K562 (cell line): ENCODE data around the gene TOR1A. TPM values are rescaled to one million over a fixed set of nuclear protein-coding genes. Genes with fewer than 3 reads are reported as not detected.
A peak's percentile ranks its signal among the peaks of the same experiment; 100 is the strongest.

Source experiments
- DPF2 ChIP-seq: fragments of 450-650 bp; IDR thresholded peaks from 2 replicates; pipeline ENCODE4 v1.6.1; 2016
- EGR1 ChIP-seq: fragments of 450-650 bp; conservative IDR thresholded peaks from 2 replicates; pipeline ENCODE4 v1.6.1; 2017; ENCODE audit warnings: mild to moderate bottlenecking
- EP400 ChIP-seq: fragments of 450-650 bp; IDR thresholded peaks from 2 replicates; pipeline ENCODE4 v1.6.1; 2017; ENCODE audit warnings: antibody characterized with exemption, mild to moderate bottlenecking, moderate library complexity
- FOXA3 ChIP-seq, 2 experiments: fragments of 450-650 bp in 1 of 2; sonication (generic) in 1 of 2; formaldehyde crosslinking; IDR thresholded peaks in 1 of 2; conservative IDR thresholded peaks in 1 of 2; 2 replicates each; pipeline versions ENCODE4 v1.4.0 to v1.8.0; 2020 to 2022; ENCODE audit warnings: mild to moderate bottlenecking in 2 of 2, missing genetic modification reagents in 1 of 2
- FOXK1 ChIP-seq: sonication (generic); formaldehyde crosslinking; IDR thresholded peaks from 2 replicates; pipeline ENCODE4 v1.8.0; 2022; ENCODE audit warnings: missing genetic modification reagents, mild to moderate bottlenecking, borderline replicate concordance
- GABPA ChIP-seq: fragments of 200-800 bp; sonication (Bioruptor generic); conservative IDR thresholded peaks from 2 replicates; pipeline ENCODE4 v1.6.1; 2016; ENCODE audit warnings: low read depth, missing genetic modification characterization, missing compliant biosample characterization
- KLF10 ChIP-seq: fragments of 250-450 bp; sonication (Bioruptor Pico); IDR thresholded peaks from 2 replicates; pipeline ENCODE4 v1.6.1; 2021; ENCODE audit warnings: matching md5 sums
- L3MBTL2 ChIP-seq: fragments of 450-650 bp; IDR thresholded peaks from 2 replicates; pipeline ENCODE4 v1.6.1; 2016; ENCODE audit warnings: mild to moderate bottlenecking, moderate library complexity
- MCM2 ChIP-seq: fragments of 450-650 bp; IDR thresholded peaks from 2 replicates; pipeline ENCODE4 v1.6.1; 2017; ENCODE audit warnings: low read depth, mild to moderate bottlenecking
- MCM3 ChIP-seq: fragments of 450-650 bp; IDR thresholded peaks from 2 replicates; pipeline ENCODE4 v1.6.1; 2016
- MXI1 ChIP-seq: IDR thresholded peaks from 2 replicates; pipeline ENCODE4 v1.6.1; 2011; ENCODE audit warnings: low read depth, mild to moderate bottlenecking, improper control_type of control experiment, low read length
- NRF1 ChIP-seq, 2 experiments: fragments of 450-650 bp; IDR thresholded peaks in 1 of 2; conservative IDR thresholded peaks in 1 of 2; 2 replicates each; pipeline ENCODE4 v1.6.1; 2014; ENCODE audit warnings: mild to moderate bottlenecking in 2 of 2
- PML ChIP-seq: IDR thresholded peaks from 2 replicates; pipeline ENCODE4 v1.6.1; 2012; ENCODE audit warnings: low read length, inconsistent platforms
- POLR2B ChIP-seq: fragments of 450-650 bp; IDR thresholded peaks from 2 replicates; pipeline ENCODE4 v1.6.1; 2018; ENCODE audit warnings: low read depth; ENCODE audit not compliant: partially characterized antibody
- PURB ChIP-seq: sonication (generic); formaldehyde crosslinking; IDR thresholded peaks from 2 replicates; pipeline ENCODE4 v1.9.0; 2021; ENCODE audit warnings: low read depth, mild to moderate bottlenecking, missing genetic modification reagents
- SAP30 ChIP-seq: fragments of 200-600 bp; sonication (generic); IDR thresholded peaks from 2 replicates; pipeline ENCODE4 v1.6.1; 2012; ENCODE audit warnings: borderline replicate concordance, low read depth, mild to moderate bottlenecking, moderate library complexity, low read length, control low read depth, inconsistent platforms; ENCODE audit not compliant: insufficient read depth, poor library complexity, severe bottlenecking
- SIRT6 ChIP-seq: IDR thresholded peaks from one replicate; pipeline ENCODE4 v1.6.1; 2012; ENCODE audit warnings: low read depth, mild to moderate bottlenecking, control low read depth, inconsistent platforms, low read length, moderate library complexity
- SUPT5H ChIP-seq: fragments of 450-650 bp; IDR thresholded peaks from 2 replicates; pipeline ENCODE4 v1.6.1; 2016
- TBP ChIP-seq: optimal IDR thresholded peaks from 2 replicates; pipeline ENCODE3; 2011; ENCODE audit warnings: low read depth, low read length, improper control_type of control experiment
- U2AF1 ChIP-seq: fragments of 200-400 bp; formaldehyde crosslinking; optimal IDR thresholded peaks from 2 replicates; pipeline ENCODE3; 2017; ENCODE audit warnings: mild to moderate bottlenecking, low read depth, low read length, moderate library complexity
- ZC3H11A ChIP-seq: IDR thresholded peaks from 2 replicates; pipeline ENCODE4 v1.6.1; 2012; ENCODE audit warnings: low read depth, low read length, improper control_type of control experiment
- ZNF143 ChIP-seq: sonication (generic); formaldehyde crosslinking; IDR thresholded peaks from 2 replicates; pipeline ENCODE4 v1.9.0; 2022; ENCODE audit warnings: mild to moderate bottlenecking, missing genetic modification reagents
- polyA plus RNA-seq, 8 experiments: library from polyadenylated mRNA; depleted of rRNA in 4 of 8; stranded (reverse) in 5 of 8; unstranded in 3 of 8; fragments of >200 nt; fragmentation: Nextera tagmentation in 2 of 8; fragmentation: Illumina TruSeq in 1 of 8; extraction: Ambion mirVana in 2 of 8; extraction: Trizol in 1 of 8; gene quantifications; 2 replicates each; pipeline versions ENCODE4 v1.2.1 to v1.2.3, GENCODE V29; 2011 to 2014; ENCODE audit warnings: inconsistent platforms in 1 of 8, missing spikeins in 1 of 8
- total RNA-seq, 7 experiments: library from RNA; depleted of rRNA in 6 of 7; stranded (reverse); fragments of >200 nt in 6 of 7; fragmentation: Illumina TruSeq in 2 of 7; extraction: Trizol in 2 of 7; gene quantifications; 2 replicates each; pipeline versions ENCODE4 v1.2.1 to v1.2.3, GENCODE V29; 2011 to 2021; ENCODE audit warnings: low replicate concordance in 1 of 7
- TF ChIP-seq, protein P1 (sequence below): fragments of 250-450 bp; sonication (Bioruptor Pico); IDR thresholded peaks from 2 replicates; pipeline ENCODE4 v1.4.0; 2020; ENCODE audit warnings: mild to moderate bottlenecking, moderate library complexity
- TF ChIP-seq, protein P2 (sequence below): fragments of 250-450 bp; sonication (Bioruptor Pico); IDR thresholded peaks from 2 replicates; pipeline ENCODE4 v1.8.0; 2021; ENCODE audit warnings: borderline replicate concordance, mild to moderate bottlenecking, moderate library complexity; ENCODE audit not compliant: poor library complexity, severe bottlenecking
- TF ChIP-seq, protein P3 (sequence below), 2 experiments: fragments of 250-450 bp in 1 of 2; fragments of 450-650 bp in 1 of 2; sonication (Bioruptor Pico) in 1 of 2; IDR thresholded peaks; 2 replicates each; pipeline versions ENCODE4 v1.6.1 to v1.8.0; 2016 to 2021; ENCODE audit warnings: mild to moderate bottlenecking in 2 of 2, moderate library complexity in 2 of 2, missing compliant biosample characterization in 1 of 2, missing genetic modification characterization in 1 of 2

The TOR1A gene
- total and polyA plus RNA-seq, 9 of the 15 experiments (the other 6 are each of a cell fraction or from before 2014, with no cell fraction given), result 4.5 to 85.8 (median 51.3) TPM

DNA sequence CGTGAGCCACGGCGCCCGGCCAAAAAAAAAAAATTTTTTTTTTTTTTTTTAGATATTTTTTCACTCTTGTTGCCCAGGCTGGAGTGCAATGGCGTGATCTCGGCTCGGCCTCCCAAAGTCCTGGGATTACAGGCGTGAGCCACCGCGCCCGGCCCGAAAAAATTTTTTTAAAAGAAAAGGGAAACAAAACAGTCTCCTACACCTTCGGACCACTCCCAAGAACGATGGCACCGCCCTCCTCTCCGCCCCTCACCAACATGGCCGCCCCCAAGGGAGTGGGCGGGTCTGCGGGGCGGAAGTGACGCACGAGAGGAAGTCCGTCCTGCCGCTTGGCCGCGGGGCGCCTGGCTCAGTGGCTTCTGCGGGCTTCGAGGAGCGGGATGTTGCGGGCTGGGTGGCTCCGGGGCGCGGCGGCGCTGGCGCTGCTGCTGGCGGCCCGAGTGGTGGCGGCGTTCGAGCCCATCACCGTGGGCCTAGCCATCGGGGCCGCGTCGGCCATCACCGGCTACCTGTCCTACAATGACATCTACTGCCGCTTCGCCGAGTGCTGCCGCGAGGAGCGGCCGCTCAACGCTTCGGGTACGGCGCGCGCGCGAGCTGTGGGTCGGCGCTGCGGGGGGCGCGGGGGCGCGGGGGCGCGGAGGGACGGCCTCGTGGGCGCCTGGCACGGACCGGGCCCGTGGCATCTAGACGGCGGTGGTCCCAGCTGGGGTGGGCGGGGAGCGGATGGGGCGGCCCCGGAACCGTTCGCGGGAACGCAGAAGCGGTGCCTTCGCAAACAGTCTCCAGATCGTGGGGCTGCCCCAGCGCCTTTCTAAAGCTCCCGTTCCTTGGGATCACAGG, 20.9 kb downstream of the TOR1A start, which contains the start of gene TOR1B (continued):
- no peak for TF ChIP-seq FOXK1
- no peak for TF ChIP-seq FOXA3 (CRISPR knock-in tag; conservative IDR thresholded peaks at IDR 0.05 in 1 of 2, IDR thresholded peaks at IDR 0.05 in 1 of 2)
- TF ChIP-seq SAP30, result peak; percentile 95
- TF ChIP-seq, protein P1, sequence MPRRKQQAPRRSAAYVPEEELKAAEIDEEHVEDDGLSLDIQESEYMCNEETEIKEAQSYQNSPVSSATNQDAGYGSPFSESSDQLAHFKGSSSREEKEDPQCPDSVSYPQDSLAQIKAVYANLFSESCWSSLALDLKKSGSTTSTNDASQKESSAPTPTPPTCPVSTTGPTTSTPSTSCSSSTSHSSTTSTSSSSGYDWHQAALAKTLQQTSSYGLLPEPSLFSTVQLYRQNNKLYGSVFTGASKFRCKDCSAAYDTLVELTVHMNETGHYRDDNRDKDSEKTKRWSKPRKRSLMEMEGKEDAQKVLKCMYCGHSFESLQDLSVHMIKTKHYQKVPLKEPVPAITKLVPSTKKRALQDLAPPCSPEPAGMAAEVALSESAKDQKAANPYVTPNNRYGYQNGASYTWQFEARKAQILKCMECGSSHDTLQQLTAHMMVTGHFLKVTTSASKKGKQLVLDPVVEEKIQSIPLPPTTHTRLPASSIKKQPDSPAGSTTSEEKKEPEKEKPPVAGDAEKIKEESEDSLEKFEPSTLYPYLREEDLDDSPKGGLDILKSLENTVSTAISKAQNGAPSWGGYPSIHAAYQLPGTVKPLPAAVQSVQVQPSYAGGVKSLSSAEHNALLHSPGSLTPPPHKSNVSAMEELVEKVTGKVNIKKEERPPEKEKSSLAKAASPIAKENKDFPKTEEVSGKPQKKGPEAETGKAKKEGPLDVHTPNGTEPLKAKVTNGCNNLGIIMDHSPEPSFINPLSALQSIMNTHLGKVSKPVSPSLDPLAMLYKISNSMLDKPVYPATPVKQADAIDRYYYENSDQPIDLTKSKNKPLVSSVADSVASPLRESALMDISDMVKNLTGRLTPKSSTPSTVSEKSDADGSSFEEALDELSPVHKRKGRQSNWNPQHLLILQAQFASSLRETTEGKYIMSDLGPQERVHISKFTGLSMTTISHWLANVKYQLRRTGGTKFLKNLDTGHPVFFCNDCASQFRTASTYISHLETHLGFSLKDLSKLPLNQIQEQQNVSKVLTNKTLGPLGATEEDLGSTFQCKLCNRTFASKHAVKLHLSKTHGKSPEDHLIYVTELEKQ, result no peak
- TF ChIP-seq, protein P2, sequence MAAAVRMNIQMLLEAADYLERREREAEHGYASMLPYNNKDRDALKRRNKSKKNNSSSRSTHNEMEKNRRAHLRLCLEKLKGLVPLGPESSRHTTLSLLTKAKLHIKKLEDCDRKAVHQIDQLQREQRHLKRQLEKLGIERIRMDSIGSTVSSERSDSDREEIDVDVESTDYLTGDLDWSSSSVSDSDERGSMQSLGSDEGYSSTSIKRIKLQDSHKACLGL, result no peak
- no peak for TF ChIP-seq KLF10 (CRISPR knock-in tag)
- peak; percentile 100 for TF ChIP-seq GABPA (tag)
- no peak for TF ChIP-seq ZC3H11A
- no peak for TF ChIP-seq ZNF143 (CRISPR knock-in tag)
- TF ChIP-seq NRF1 (conservative IDR thresholded peaks at IDR 0.05 in 1 of 2, IDR thresholded peaks at IDR 0.05 in 1 of 2), result peak in 1 of 2 experiments; percentile 48; a peak in 3 of 4 replicates
- TF ChIP-seq POLR2B, result peak; percentile 61
- TF ChIP-seq U2AF1, result peak; percentile 91
- TF ChIP-seq EP400, result peak; percentile 71; the same call in 1 of the 2 replicates
- no peak for TF ChIP-seq MCM3
- TF ChIP-seq, protein P3, sequence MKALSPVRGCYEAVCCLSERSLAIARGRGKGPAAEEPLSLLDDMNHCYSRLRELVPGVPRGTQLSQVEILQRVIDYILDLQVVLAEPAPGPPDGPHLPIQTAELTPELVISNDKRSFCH (CRISPR knock-in tag; IDR thresholded peaks at IDR 0.05), result no peak
- TF ChIP-seq, protein P3 (tag; IDR thresholded peaks at IDR 0.05), result no peak
- peak; percentile 91 for TF ChIP-seq L3MBTL2
- peak; percentile 32; the same call in 1 of the 2 replicates for TF ChIP-seq MXI1
- TF ChIP-seq PURB (CRISPR knock-in tag), result no peak
- no peak for TF ChIP-seq SIRT6
- TF ChIP-seq SUPT5H, result peak; percentile 86
- TF ChIP-seq DPF2, result peak; percentile 62
- TF ChIP-seq EGR1, result peak; percentile 99
- no peak for TF ChIP-seq MCM2
- peak; percentile 91 for TF ChIP-seq TBP
- peak; percentile 67; the same call in 1 of the 2 replicates for TF ChIP-seq PML
